Measurements from ENCODE around the gene LAMA2.

LAMA2 gene

GRCh38 chr6:129360682-129360955 lies 477.7 kb downstream of the LAMA2 start:
- DNase-seq (ENCODE audit: low read depth) = no peak

- no peak for DNase-seq (ENCODE audit: low read depth)
These were observed 481.1 kb downstream of the LAMA2 start for GRCh38 chr6:129364037-129364436.

GRCh38 chr6:129364767-129365166 lies 481.8 kb downstream of the LAMA2 start:
- no peak for DNase-seq (ENCODE audit: low read depth)

GRCh38 chr6:129368076-129368475 lies 485.1 kb downstream of the LAMA2 start:
- no peak for DNase-seq (ENCODE audit: low read depth)

- DNase-seq (ENCODE audit: low read depth) = no peak
These were observed 486.0 kb downstream of the LAMA2 start for GRCh38 chr6:129368970-129369369.

- no peak for DNase-seq (ENCODE audit: low read depth)
These were observed 486.8 kb downstream of the LAMA2 start for GRCh38 chr6:129369737-129370136.

- no peak for DNase-seq (ENCODE audit: low read depth)
These were observed 487.5 kb downstream of the LAMA2 start for GRCh38 chr6:129370268-129370916.

GRCh38 chr6:129381885-129382284 lies 498.9 kb downstream of the LAMA2 start:
- no peak for DNase-seq (ENCODE audit: low read depth)

GRCh38 chr6:129382916-129383315 lies 500.0 kb downstream of the LAMA2 start:
- no peak for DNase-seq (ENCODE audit: low read depth)

- DNase-seq (ENCODE audit: low read depth) = no peak
These were observed 502.2 kb downstream of the LAMA2 start for GRCh38 chr6:129385117-129385516.

- no peak for DNase-seq (ENCODE audit: low read depth)
These were observed 508.0 kb downstream of the LAMA2 start for GRCh38 chr6:129390900-129391299.

GRCh38 chr6:129393654-129394053 lies 510.7 kb downstream of the LAMA2 start:
- no peak for DNase-seq (ENCODE audit: low read depth)

GRCh38 chr6:129398764-129399163 lies 515.8 kb downstream of the LAMA2 start:
- DNase-seq (ENCODE audit: low read depth) = no peak

GRCh38 chr6:129402244-129402643 lies 519.3 kb downstream of the LAMA2 start:
- DNase-seq (ENCODE audit: low read depth) = no peak

- no peak for DNase-seq (ENCODE audit: low read depth)
These were observed 528.2 kb downstream of the LAMA2 start for GRCh38 chr6:129411092-129411491.

GRCh38 chr6:129416337-129416990 lies 533.5 kb downstream of the LAMA2 start:
- no peak for DNase-seq (ENCODE audit: low read depth)

- DNase-seq (ENCODE audit: low read depth) = no peak
These were observed 534.6 kb downstream of the LAMA2 start for GRCh38 chr6:129417416-129418086.

- DNase-seq (ENCODE audit: low read depth) = no peak
These were observed 536.4 kb downstream of the LAMA2 start for GRCh38 chr6:129419324-129419723.

GRCh38 chr6:129426343-129426742 lies 543.4 kb downstream of the LAMA2 start:
- no peak for DNase-seq (ENCODE audit: low read depth)

GRCh38 chr6:129429956-129430355 lies 547.0 kb downstream of the LAMA2 start:
- DNase-seq (ENCODE audit: low read depth) = no peak

GRCh38 chr6:129432738-129433137 lies 549.8 kb downstream of the LAMA2 start:
- no peak for DNase-seq (ENCODE audit: low read depth)

- no peak for DNase-seq (ENCODE audit: low read depth)
These were observed 551.2 kb downstream of the LAMA2 start for GRCh38 chr6:129434091-129434490.

- no peak for DNase-seq (ENCODE audit: low read depth)
These were observed 557.8 kb downstream of the LAMA2 start for GRCh38 chr6:129440691-129441090.

GRCh38 chr6:129444683-129445082 lies 561.7 kb downstream of the LAMA2 start:
- no peak for DNase-seq (ENCODE audit: low read depth)

All from activated gamma-delta T cell treated with anti-CD3 and anti-CD28 coated beads, Interleukin-2, amount 50 U/mL, for 16 hours (primary cell).